Neural progenitor cell (in vitro differentiated cells): Measurements from ENCODE around the gene ODF2.

Experiments
- EZH2 ChIP-seq: fragments of 200-600 bp; sonication (generic); IDR thresholded peaks from 2 replicates; pipeline ENCODE4 v1.6.1; 2017; ENCODE audit warnings: antibody characterized with exemption, mild to moderate bottlenecking, moderate library complexity
- EZH2phosphoT487 ChIP-seq: fragments of 200-600 bp; sonication (generic); IDR thresholded peaks from 2 replicates; pipeline ENCODE4 v1.6.1; 2017; ENCODE audit warnings: antibody characterized with exemption
- TF ChIP-seq, protein P1 (sequence below): fragments of 200-600 bp; sonication (generic); IDR thresholded peaks from 2 replicates; pipeline ENCODE4 v1.5.1; 2017; ENCODE audit warnings: antibody characterized with exemption, mild to moderate bottlenecking

- TF ChIP-seq, protein P1, sequence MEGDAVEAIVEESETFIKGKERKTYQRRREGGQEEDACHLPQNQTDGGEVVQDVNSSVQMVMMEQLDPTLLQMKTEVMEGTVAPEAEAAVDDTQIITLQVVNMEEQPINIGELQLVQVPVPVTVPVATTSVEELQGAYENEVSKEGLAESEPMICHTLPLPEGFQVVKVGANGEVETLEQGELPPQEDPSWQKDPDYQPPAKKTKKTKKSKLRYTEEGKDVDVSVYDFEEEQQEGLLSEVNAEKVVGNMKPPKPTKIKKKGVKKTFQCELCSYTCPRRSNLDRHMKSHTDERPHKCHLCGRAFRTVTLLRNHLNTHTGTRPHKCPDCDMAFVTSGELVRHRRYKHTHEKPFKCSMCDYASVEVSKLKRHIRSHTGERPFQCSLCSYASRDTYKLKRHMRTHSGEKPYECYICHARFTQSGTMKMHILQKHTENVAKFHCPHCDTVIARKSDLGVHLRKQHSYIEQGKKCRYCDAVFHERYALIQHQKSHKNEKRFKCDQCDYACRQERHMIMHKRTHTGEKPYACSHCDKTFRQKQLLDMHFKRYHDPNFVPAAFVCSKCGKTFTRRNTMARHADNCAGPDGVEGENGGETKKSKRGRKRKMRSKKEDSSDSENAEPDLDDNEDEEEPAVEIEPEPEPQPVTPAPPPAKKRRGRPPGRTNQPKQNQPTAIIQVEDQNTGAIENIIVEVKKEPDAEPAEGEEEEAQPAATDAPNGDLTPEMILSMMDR = peak; percentile 83
- TF ChIP-seq EZH2 = peak; percentile 85
- peak; percentile 74 for TF ChIP-seq EZH2phosphoT487
Measured at GRCh38 chr9:128420060-128420650, 35.7 kb upstream of the ODF2 start.
